IMR-90 (cell line): ENCODE results near the gene VAV1.

Source experiments
- CEBPB ChIP-seq: IDR thresholded peaks from 2 replicates; pipeline ENCODE4 v1.6.1; 2012; ENCODE audit warnings: low read depth, low read length, improper control_type of control experiment
- CTCF ChIP-seq: conservative IDR thresholded peaks from 2 replicates; pipeline ENCODE4 v1.5.1; 2012; ENCODE audit warnings: mild to moderate bottlenecking, low read depth, low read length, improper control_type of control experiment
- ELK1 ChIP-seq: fragments of 150-350 bp; IDR thresholded peaks from 2 replicates; pipeline ENCODE4 v1.6.1; 2016; ENCODE audit warnings: low read depth, mild to moderate bottlenecking, low read length, moderate library complexity, borderline replicate concordance
- MAZ ChIP-seq: IDR thresholded peaks from 2 replicates; pipeline ENCODE4 v1.6.1; 2012; ENCODE audit warnings: low read depth, mild to moderate bottlenecking, low read length, improper control_type of control experiment, moderate library complexity, borderline replicate concordance
- MXI1 ChIP-seq: IDR thresholded peaks from 2 replicates; pipeline ENCODE4 v1.6.1; 2012; ENCODE audit warnings: low read depth, mild to moderate bottlenecking, low read length, moderate library complexity, borderline replicate concordance
- POLR2A ChIP-seq: IDR thresholded peaks from 2 replicates; pipeline ENCODE4 v1.6.1; 2012; ENCODE audit warnings: mild to moderate bottlenecking, low read depth, low read length
- RAD21 ChIP-seq: IDR thresholded peaks from 2 replicates; pipeline ENCODE4 v1.6.1; 2012; ENCODE audit warnings: low read length, improper control_type of control experiment
- USF2 ChIP-seq: fragments of 150-350 bp; IDR thresholded peaks from 2 replicates; pipeline ENCODE4 v1.6.1; 2017; ENCODE audit warnings: mild to moderate bottlenecking, antibody characterized with exemption, low read length, low read depth

GRCh38 chr19:6743714-6744380 lies 28.7 kb upstream of the VAV1 start:
- TF ChIP-seq CTCF (no peak), CEBPB (no peak), USF2 (no peak), RAD21 (no peak), MAZ (no peak), POLR2A (no peak), ELK1 (no peak), MXI1 (no peak)
